AG09319 (cell line): Measurements from ENCODE around the gene PITPNM3.

ENCODE experiments used
- DNase-seq: peaks from one replicate; pipeline ENCODE4 v3.0.0-alpha.2; 2010; ENCODE audit warnings: low read depth; ENCODE audit errors: extremely low read depth
- TF ChIP-seq, protein P1 (sequence below): IDR thresholded peaks from 2 replicates; pipeline ENCODE4 v1.5.1; 2011; ENCODE audit warnings: low read depth, mild to moderate bottlenecking, inconsistent platforms, low read length, moderate library complexity

The PITPNM3 gene

GRCh38 chr17:6443692-6444570, 112.4 kb downstream of the PITPNM3 start, which contains the start of gene PIMREG:
Gene PIMREG (plus strand): TSS chr17:6444455. CDS start chr17:6445111, 656 bp downstream.
- peak; percentile 76 for DNase-seq
- TF ChIP-seq, protein P1, sequence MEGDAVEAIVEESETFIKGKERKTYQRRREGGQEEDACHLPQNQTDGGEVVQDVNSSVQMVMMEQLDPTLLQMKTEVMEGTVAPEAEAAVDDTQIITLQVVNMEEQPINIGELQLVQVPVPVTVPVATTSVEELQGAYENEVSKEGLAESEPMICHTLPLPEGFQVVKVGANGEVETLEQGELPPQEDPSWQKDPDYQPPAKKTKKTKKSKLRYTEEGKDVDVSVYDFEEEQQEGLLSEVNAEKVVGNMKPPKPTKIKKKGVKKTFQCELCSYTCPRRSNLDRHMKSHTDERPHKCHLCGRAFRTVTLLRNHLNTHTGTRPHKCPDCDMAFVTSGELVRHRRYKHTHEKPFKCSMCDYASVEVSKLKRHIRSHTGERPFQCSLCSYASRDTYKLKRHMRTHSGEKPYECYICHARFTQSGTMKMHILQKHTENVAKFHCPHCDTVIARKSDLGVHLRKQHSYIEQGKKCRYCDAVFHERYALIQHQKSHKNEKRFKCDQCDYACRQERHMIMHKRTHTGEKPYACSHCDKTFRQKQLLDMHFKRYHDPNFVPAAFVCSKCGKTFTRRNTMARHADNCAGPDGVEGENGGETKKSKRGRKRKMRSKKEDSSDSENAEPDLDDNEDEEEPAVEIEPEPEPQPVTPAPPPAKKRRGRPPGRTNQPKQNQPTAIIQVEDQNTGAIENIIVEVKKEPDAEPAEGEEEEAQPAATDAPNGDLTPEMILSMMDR: no peak

DNA sequence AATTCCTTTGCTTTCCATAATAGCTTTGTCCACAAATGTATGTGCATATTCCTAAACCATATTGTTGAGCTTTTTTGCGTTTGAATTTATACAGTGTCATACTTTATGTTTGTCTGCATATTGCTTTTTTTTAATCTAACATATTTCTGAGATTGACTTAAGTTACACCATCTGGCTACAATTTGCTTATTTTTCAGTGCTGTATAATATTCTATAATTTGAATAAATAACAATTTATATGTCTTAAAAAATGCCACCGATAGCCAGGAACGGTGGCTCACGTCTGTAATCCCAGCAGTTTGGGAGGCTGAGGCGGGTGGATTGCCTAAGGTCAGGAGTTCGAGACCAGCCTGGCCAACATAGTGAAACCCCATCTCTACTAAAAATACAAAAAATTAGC, 113.6 kb downstream of the PITPNM3 start:
- TF ChIP-seq, protein P1: no peak
- DNase-seq: no peak

GRCh38 chr17:6439951-6440350, 116.4 kb downstream of the PITPNM3 start:
- DNase-seq: no peak
- TF ChIP-seq, protein P1: no peak

GRCh38 chr17:6437956-6438355, 118.4 kb downstream of the PITPNM3 start:
- TF ChIP-seq, protein P1: no peak

DNA sequence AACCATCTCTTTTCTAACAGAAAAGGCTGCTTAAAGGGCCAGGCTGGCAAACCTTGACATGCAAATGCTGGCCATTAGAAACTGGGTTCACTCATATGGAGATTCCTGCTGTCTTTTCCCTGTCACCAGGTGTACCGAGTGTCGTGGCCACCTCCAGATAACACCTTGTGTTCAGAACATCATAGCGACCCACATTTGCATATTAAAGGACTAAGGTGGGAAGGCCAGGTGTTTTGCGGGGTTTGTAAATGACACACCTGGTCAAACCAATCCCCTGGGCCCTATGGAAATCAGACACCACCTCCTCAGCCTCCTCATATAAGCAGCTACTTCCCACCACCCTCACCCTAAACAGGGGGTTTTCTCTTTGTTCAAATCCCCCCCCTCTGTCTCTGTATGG, 118.9 kb downstream of the PITPNM3 start:
- TF ChIP-seq, protein P1: no peak

More at GRCh38 chr17:6437956-6438355, 118.4 kb downstream of the PITPNM3 start:
- no peak for DNase-seq

GRCh38 chr17:6435968-6436367, 120.4 kb downstream of the PITPNM3 start:
- no peak for DNase-seq
- TF ChIP-seq, protein P1: peak; percentile 87

More for the DNA sequence above, 118.9 kb downstream of the PITPNM3 start:
- no peak for DNase-seq

GRCh38 chr17:6435051-6435450, 121.3 kb downstream of the PITPNM3 start, which contains the start of gene AIPL1:
Gene AIPL1 (minus strand): TSS chr17:6435121. CDS start chr17:6435104, 17 bp downstream.
- TF ChIP-seq, protein P1: no peak
- DNase-seq: no peak
